Pancreas (tissue), 10 donors: ENCODE data around the gene MEGF6. TPM values are rescaled to one million over a fixed set of nuclear protein-coding genes. Genes with fewer than 3 reads are reported as not detected.

ENCODE experiments used
- ATAC-seq, 4 donors: fragments of 200-7000 bp; cut with Tn5 transposase; one replicate each; pipeline versions ENCODE4 v1.8.0 to v1.9.1; 2020; ENCODE audit warnings: mild to moderate bottlenecking in 4 of 4, moderate library complexity in 4 of 4
- DNase-seq, 6 donors: peaks; one replicate each; pipeline ENCODE4 v3.0.0-alpha.2; 2020
- FAIRE-seq: peaks from 2 replicates; lab custom pipeline; 2012; peaks lifted over from hg19 to GRCh38; lab: Jason Lieb, UNC
- H3K27ac ChIP-seq, 4 donors: fragments of 200-600 bp; sonication (generic); 1 replicate in 3 of 4; 2 replicates in 1 of 4; pipeline versions ENCODE4 v1.5.0 to v1.8.0; 2020
- H3K27me3 ChIP-seq, 4 donors: fragments of 200-600 bp; one replicate each; pipeline ENCODE4 v1.8.0; 2021
- H3K36me3 ChIP-seq, 3 donors: fragments of 200-600 bp; sonication (generic) in 1 of 3; one replicate each; pipeline versions ENCODE4 v1.5.0 to v1.8.0; 2020 to 2021
- H3K4me1 ChIP-seq, 3 donors: fragments of 200-600 bp; one replicate each; pipeline ENCODE4 v1.8.0; 2021
- H3K4me3 ChIP-seq, 4 donors: fragments of 200-600 bp; sonication (generic) in 2 of 4; one replicate each; pipeline versions ENCODE4 v1.5.0 to v1.8.0; 2020 to 2021
- H3K9me3 ChIP-seq, 4 donors: fragments of 200-600 bp; one replicate each; pipeline ENCODE4 v1.8.0; 2021
- WGBS, 2 donors: extraction: QIAGEN DNeasy Blood & Tissue Kit; methylation state at CpG; one replicate each; pipeline ENCODE4 v1.1.7; 2013; 5-methylcytosine and 5-hydroxymethylcytosine counted together
- intact Hi-C, 3 donors: fragments of 100-400 bp; cut with DNase I; formaldehyde crosslinking; loops; one replicate each; pipeline versions ENCODE4 v1.11.1 to v1.14.2; 2022
- polyA plus RNA-seq, 2 donors: library from polyadenylated mRNA; stranded (reverse); fragments of 200-250 nt; gene quantifications; one replicate each; pipeline ENCODE4 v1.2.3, GENCODE V29; 2013
- total RNA-seq, 6 donors: library from RNA; stranded (reverse); fragmentation: NEBNext Ultra II Directional in 4 of 6; extraction: Animal tissue kit (Norgen Biotek cat#: 25700) in 4 of 6; gene quantifications; one replicate each; pipeline versions ENCODE4 v1.2.1 to v1.2.4, GENCODE V29; 2021 to 2023
- TF ChIP-seq, protein P1 (sequence below), 4 donors: fragments of 200-600 bp; sonication (generic) in 3 of 4; IDR thresholded peaks; one replicate each; pipeline versions ENCODE4 v1.5.0 to v1.8.0; 2021; ENCODE audit warnings: antibody characterized with exemption in 4 of 4
- donor health status: healthy with polysubstance abuse.
- donor health status: DM: no; HTN: no; CAD: no; lungs with moderate emphysema.
- donor health status: DM: no; HTN: no; CAD: no.
- donor health status: control.
- donor health status: control.
- donor health status: Bipolar disorder and iron deficiency.
- donor health status: DM: yes; HTN: yes; CAD: no.
- donor health status: DM: no; HTN: no; CAD: no.
- donor health status: DM: no; HTN: no; CAD: no.
- donor health status: DM: yes; HTN: yes; CAD: no.

The MEGF6 gene
- total and polyA plus RNA-seq, 8 donors = 2.6 to 20.0 (median 8.4) TPM

DNA sequence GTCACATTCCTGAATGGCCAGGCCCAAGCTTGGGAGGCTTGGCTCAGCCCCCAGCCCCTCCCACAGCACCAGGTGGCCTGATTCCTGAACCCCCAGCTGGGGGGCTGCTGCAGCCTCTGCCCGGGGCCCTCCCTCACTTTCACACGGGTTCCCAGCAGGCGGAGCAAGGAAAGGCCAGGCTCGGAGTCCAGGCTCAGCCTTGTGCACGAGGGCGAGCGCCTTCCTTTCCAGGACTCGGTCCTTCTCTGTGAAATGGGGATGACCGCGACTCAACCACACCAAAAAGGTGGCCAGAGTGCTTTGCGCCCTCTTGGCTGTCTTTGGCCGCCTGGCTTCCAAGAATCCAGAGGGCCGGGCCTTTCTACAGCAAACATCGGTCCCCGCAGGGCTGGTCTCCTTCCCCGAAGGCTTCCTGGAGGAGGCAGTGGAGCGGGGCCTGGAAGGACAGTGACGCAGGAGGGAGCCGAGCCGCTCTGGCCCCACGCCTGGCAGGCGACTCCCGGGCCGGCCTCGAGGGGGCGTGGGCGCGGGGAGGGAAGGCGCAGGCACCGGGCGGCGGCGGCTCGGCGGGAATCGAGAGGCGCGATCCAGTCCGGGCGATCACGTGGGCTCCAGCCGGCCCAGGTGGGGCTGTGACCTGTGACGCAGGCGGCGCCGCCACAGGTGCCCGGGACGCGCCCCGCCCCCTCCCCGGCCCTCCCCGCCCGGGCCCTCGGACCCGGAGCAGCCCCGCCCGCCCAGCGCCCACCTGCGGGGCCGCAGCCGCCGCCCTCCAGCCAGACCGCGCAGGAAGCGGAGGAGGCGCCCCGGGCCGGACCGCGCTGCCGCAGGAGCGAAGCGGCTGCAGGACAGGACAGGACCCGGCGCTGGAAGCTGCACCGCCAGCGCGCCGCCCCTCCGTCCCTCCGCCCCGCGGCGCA lies 157.2 kb downstream of the MEGF6 start, which contains the start of gene ARHGEF16:
Gene ARHGEF16 (plus strand): TSS at position 775 of the 920 bp plus-strand sequence. CDS start 8,420 bp downstream, outside the sequence.
- Histone ChIP-seq H3K9me3 (no peaks in the 10 kb centered on the region), H3K27me3 (no peaks in the 10 kb centered on the region), H3K27ac (peak within 1 kb of the TSS; percentile 51 to 68 (median 64)), H3K36me3 (no peaks in the 10 kb centered on the region), H3K4me1 (peaks cover 8 to 11% (median 10%) of the 10 kb centered on the region in 3 donors), H3K4me3 (peak within 1 kb of the TSS; percentile 63 to 73 (median 71))
- WGBS, 2 donors = 3 to 6% methylated on average over 43 to 84 of the region's 84 CpGs
- FAIRE-seq = no peak
- DNase-seq = peak; percentile 87 to 94 (median 90)
- ATAC-seq = peak; percentile 86 to 90 (median 89)
- TF ChIP-seq, protein P1, sequence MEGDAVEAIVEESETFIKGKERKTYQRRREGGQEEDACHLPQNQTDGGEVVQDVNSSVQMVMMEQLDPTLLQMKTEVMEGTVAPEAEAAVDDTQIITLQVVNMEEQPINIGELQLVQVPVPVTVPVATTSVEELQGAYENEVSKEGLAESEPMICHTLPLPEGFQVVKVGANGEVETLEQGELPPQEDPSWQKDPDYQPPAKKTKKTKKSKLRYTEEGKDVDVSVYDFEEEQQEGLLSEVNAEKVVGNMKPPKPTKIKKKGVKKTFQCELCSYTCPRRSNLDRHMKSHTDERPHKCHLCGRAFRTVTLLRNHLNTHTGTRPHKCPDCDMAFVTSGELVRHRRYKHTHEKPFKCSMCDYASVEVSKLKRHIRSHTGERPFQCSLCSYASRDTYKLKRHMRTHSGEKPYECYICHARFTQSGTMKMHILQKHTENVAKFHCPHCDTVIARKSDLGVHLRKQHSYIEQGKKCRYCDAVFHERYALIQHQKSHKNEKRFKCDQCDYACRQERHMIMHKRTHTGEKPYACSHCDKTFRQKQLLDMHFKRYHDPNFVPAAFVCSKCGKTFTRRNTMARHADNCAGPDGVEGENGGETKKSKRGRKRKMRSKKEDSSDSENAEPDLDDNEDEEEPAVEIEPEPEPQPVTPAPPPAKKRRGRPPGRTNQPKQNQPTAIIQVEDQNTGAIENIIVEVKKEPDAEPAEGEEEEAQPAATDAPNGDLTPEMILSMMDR (IDR thresholded peaks at IDR 0.05) = peak; percentile 17 to 48 (median 33)
- intact Hi-C loops = loop anchor here in 1 of 3 donors (2.0 to 10.0 kb wide), 2 partner anchors 29 to 171 kb away; partner anchors contain the start of gene TPRG1L

DNA sequence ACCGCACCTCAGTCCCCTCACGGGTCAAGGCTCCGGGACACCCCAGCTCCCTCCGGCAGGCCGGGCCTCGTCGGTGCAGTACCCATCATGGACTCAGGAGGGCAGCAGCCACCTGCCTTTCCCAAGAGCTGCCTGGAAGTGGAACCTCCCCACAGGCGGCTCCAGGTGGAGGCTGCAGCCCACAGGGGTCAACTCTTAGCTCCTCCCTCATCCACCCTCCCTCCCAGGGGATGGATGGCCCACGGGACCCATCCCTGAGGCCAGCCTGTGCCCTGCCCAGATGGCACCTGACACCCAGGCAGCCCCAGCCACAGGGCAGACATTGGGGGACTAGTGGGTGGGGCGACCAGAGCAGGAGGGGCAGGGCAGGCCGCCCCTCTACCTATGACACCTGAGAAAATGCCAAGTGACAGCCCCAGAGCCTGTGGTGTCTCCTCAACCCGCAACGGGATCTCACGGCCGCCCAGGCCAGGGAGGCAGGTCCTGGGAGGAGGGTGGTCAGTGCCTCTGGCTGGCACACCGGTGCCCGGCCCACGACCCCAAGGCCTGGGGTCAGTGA lies 158.0 kb downstream of the MEGF6 start:
- peak overlapping the region in 2 of 4 donors; percentile 61 to 67 for H3K27ac ChIP-seq
- H3K4me3 ChIP-seq = peak overlapping the region in 1 of 4 donors; percentile 73
- FAIRE-seq (no peak), DNase-seq (peak; percentile 64 to 96 (median 88)), ATAC-seq (peak; percentile 76 to 93 (median 86))
- intact Hi-C loops = loop anchor here in 1 of 3 donors (2.0 to 10.0 kb wide), 2 partner anchors 30 to 172 kb away; partner anchors contain the start of gene TPRG1L
- H3K27me3 ChIP-seq = no peaks in the 10 kb centered on the region
- H3K4me1 ChIP-seq = peaks cover 6 to 11% (median 8%) of the 10 kb centered on the region in 3 donors
- TF ChIP-seq, protein P1 (IDR thresholded peaks at IDR 0.05) = peak; percentile 88 to 98 (median 96)
- H3K36me3 ChIP-seq = no peaks in the 10 kb centered on the region
- WGBS, 2 donors = 20 to 23% methylated on average over 18 of the region's 18 CpGs
- no peaks in the 10 kb centered on the region for H3K9me3 ChIP-seq

DNA sequence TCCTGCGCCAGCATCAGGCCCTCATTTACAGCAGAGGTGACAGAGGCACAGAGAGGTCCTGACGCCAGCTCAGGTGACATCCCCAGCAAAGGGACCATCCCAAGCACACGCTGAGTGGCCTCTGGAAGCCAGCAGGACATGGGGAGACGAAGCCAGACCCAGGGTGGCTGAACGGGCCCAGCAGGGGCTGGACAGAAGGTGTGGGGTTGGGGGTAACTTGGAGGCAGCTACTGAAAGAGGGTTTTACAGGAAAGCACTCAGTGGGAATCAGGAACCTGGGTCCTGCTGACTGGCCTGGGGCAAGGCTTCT lies 158.5 kb downstream of the MEGF6 start:
- ATAC-seq (no peak), DNase-seq (no peak), FAIRE-seq (no peak)
- TF ChIP-seq, protein P1 (IDR thresholded peaks at IDR 0.05) = no peak
- Histone ChIP-seq H3K36me3 (no peaks in the 10 kb centered on the region), H3K27ac (no peak overlapping the region), H3K4me3 (no peak overlapping the region), H3K27me3 (no peaks in the 10 kb centered on the region), H3K4me1 (peaks cover 6 to 11% (median 8%) of the 10 kb centered on the region in 3 donors), H3K9me3 (no peaks in the 10 kb centered on the region)
- 35 to 43% methylated on average over 5 of the region's 5 CpGs for WGBS, 2 donors
- intact Hi-C loops = loop anchor here in 1 of 3 donors (2.0 to 10.0 kb wide), 2 partner anchors 30 to 172 kb away; partner anchors contain the start of gene TPRG1L

DNA sequence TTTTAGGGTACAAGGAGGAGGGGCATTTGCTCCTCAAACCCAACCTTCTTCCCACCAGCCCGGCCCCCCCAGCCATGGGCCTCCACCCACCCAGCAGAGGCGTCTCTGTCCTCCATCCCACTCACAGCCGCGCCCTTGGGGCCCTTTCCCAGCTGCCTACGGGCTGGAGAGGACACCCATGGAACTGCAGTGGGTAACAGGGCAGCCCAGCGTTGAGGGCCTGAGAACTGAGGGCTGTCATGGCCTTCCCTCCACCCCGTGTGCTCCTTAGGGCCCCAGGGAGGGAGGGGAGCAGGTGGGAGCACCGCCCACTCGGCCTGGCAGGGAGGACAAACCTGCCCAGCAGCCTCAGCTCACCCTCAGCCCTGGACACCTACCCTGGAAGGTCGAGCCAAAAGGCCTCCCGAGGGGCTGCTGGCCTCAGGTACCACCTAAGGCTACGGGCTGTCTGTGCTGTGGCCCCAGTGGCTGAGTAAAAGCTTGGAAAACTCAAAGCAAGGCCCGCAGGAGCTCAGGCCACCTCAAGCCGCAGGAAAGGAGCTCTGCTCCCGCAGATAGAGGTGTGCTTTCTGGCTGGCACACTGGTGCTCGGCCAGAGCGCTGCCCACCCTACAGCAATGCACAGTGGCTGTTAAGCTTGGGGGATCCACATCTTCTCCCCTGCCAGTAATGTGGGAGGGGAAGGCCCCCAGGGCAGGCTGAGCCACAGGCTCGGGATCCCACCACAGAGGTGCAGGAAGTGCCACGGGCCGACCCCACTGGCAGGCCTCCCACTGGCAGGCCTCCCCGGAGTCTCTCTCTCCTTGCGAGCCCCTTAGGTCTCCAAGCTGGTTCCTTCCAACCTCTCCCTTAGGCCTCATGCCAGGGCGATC lies 159.1 kb downstream of the MEGF6 start:
- no peak overlapping the region for H3K27ac ChIP-seq
- H3K4me1 ChIP-seq = peaks cover 6 to 11% (median 8%) of the 10 kb centered on the region in 3 donors
- TF ChIP-seq, protein P1 (IDR thresholded peaks at IDR 0.05) = no peak
- DNase-seq = peak in 2 of 6 donors; percentile 50 to 70
- no peaks in the 10 kb centered on the region for H3K36me3 ChIP-seq
- intact Hi-C loops = loop anchor here in 1 of 3 donors (2.0 to 10.0 kb wide), 2 partner anchors 31 to 173 kb away; partner anchors contain the start of gene TPRG1L
- no peak for ATAC-seq
- FAIRE-seq = no peak
- H3K4me3 ChIP-seq = no peak overlapping the region
- WGBS, 2 donors = 53 to 63% methylated on average over 23 of the region's 23 CpGs
- no peaks in the 10 kb centered on the region for H3K9me3 ChIP-seq
- no peaks in the 10 kb centered on the region for H3K27me3 ChIP-seq
